NCI-H2107 treated with DMSO at 0.1 percent for 48 hours (cell line): ENCODE measurements around the gene CCL26.
"Not testable (repeated sequence)": the region's sequence is repeated elsewhere in the genome, so short reads cannot be mapped to it uniquely, and the experiment has no call there.

Experiments
- DNase-seq: peaks from one replicate; lab custom pipeline; 2025; ENCODE audit not compliant: unreplicated experiment; lab: John Stamatoyannopoulos, UW

The CCL26 gene

GRCh38 chr7:75739796-75740672 is 32.0 kb downstream of the CCL26 start:
- DNase-seq = peak; percentile 6

- DNase-seq = peak; percentile 94
These were observed 32.8 kb downstream of the CCL26 start for GRCh38 chr7:75738975-75739795.

GRCh38 chr7:75738604-75738974 is 33.4 kb downstream of the CCL26 start, which contains the start of gene HIP1:
Gene HIP1, minus strand, starts transcription at chr7:75738941. Its CDS starts 21 bp downstream, at chr7:75738920.
- DNase-seq = no peak

GRCh38 chr7:75737856-75738603 is 34.0 kb downstream of the CCL26 start:
- no peak for DNase-seq

GRCh38 chr7:75735581-75736350 is 36.2 kb downstream of the CCL26 start:
- DNase-seq = no peak

- no peak for DNase-seq
These were observed 37.2 kb downstream of the CCL26 start for GRCh38 chr7:75734586-75735458.

- DNase-seq = no peak
These were observed 39.0 kb downstream of the CCL26 start for GRCh38 chr7:75732764-75733630.

- DNase-seq = no peak
These were observed 39.9 kb downstream of the CCL26 start for GRCh38 chr7:75732016-75732521.

GRCh38 chr7:75729851-75730274 is 42.1 kb downstream of the CCL26 start:
- DNase-seq = no peak

GRCh38 chr7:75727881-75728593 is 44.0 kb downstream of the CCL26 start:
- DNase-seq = peak; percentile 52

- not testable (repeated sequence) for DNase-seq
These were observed 44.7 kb downstream of the CCL26 start for GRCh38 chr7:75727351-75727750.

- DNase-seq = no peak
These were observed 46.7 kb downstream of the CCL26 start for GRCh38 chr7:75725306-75725705.

GRCh38 chr7:75723444-75723843 is 48.6 kb downstream of the CCL26 start:
- DNase-seq = no peak

- DNase-seq = no peak
These were observed 49.6 kb downstream of the CCL26 start for GRCh38 chr7:75722373-75722772.

GRCh38 chr7:75721922-75722321 is 50.1 kb downstream of the CCL26 start:
- DNase-seq = not testable (repeated sequence)

GRCh38 chr7:75721426-75721825 is 50.6 kb downstream of the CCL26 start:
- no peak for DNase-seq

- DNase-seq = no peak
These were observed 52.4 kb downstream of the CCL26 start for GRCh38 chr7:75719626-75720025.
